Fibroblast of villous mesenchyme (primary cell): ENCODE data around the gene C15orf40. TPM values are rescaled to one million over a fixed set of nuclear protein-coding genes. Genes with fewer than 3 reads are reported as not detected.

Experiments used
- total RNA-seq: library from RNA; depleted of rRNA; stranded (reverse); fragments of >200 nt; gene quantifications from 2 replicates; pipeline ENCODE4 v1.2.3, GENCODE V29; 2012

The C15orf40 gene
- total RNA-seq, 1 donor = 9.1 TPM

Other genes starting within 250 kb of the C15orf40 start
- not detected in 2 replicates for gene FSD2, start 205.6 kb downstream of the C15orf40 start, total RNA-seq
- 5.8 and 7.8 TPM in 2 replicates for gene WHAMM, start 202.0 kb downstream of the C15orf40 start, total RNA-seq
- 1.3 TPM in 2 replicates for gene HOMER2, start 58.9 kb downstream of the C15orf40 start, total RNA-seq
- 26.1 and 35.0 TPM in 2 replicates for gene RAMAC, start 25.4 kb downstream of the C15orf40 start, total RNA-seq
- 83.1 and 101 TPM in 2 replicates for gene BTBD1, start 55.6 kb upstream of the C15orf40 start, total RNA-seq
- 1.7 and 2.6 TPM in 2 replicates for gene TM6SF1, start 96.0 kb upstream of the C15orf40 start, total RNA-seq
- 23.7 and 24.2 TPM in 2 replicates for gene HDGFL3, start 196.2 kb upstream of the C15orf40 start, total RNA-seq